ENCODE results near the gene XCL1.

DNA sequence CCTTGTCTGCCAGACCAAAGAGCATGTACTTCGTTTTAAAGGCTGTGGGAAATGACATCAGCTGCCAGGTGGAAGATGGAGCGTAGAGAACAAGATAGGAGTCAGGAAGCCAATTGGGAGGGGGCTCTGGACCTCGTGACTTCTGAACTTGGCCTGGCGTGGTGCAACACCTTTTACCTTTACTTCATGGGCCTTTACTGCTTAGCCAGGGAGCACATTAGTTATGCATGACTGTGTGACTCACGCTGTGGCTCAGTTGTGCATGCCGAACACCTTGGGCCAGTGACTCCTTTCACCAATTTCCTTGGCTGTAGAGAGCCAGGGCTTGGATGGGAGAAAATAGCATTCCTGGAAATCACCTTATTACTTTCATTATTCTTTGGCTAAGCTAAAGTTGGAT lies 7.2 kb downstream of the XCL1 start:
- TF ChIP-seq, protein P1, sequence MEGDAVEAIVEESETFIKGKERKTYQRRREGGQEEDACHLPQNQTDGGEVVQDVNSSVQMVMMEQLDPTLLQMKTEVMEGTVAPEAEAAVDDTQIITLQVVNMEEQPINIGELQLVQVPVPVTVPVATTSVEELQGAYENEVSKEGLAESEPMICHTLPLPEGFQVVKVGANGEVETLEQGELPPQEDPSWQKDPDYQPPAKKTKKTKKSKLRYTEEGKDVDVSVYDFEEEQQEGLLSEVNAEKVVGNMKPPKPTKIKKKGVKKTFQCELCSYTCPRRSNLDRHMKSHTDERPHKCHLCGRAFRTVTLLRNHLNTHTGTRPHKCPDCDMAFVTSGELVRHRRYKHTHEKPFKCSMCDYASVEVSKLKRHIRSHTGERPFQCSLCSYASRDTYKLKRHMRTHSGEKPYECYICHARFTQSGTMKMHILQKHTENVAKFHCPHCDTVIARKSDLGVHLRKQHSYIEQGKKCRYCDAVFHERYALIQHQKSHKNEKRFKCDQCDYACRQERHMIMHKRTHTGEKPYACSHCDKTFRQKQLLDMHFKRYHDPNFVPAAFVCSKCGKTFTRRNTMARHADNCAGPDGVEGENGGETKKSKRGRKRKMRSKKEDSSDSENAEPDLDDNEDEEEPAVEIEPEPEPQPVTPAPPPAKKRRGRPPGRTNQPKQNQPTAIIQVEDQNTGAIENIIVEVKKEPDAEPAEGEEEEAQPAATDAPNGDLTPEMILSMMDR (IDR thresholded peaks at IDR 0.05 in 8 of 11, conservative IDR thresholded peaks at IDR 0.05 in 3 of 11) = no peak
- no peak for TF ChIP-seq POLR2A (IDR thresholded peaks at IDR 0.05)
